Caki2 (cell line): ENCODE measurements around the gene OTUD4. TPM values are rescaled to one million over a fixed set of nuclear protein-coding genes. Genes with fewer than 3 reads are reported as not detected.
A peak's percentile ranks its signal among the peaks of the same experiment; 100 is the strongest.
"Not testable (repeated sequence)": the region's sequence is repeated elsewhere in the genome, so short reads cannot be mapped to it uniquely, and the experiment has no call there.

Experiments
- DNase-seq: peaks from one replicate; pipeline ENCODE4 v3.0.0-alpha.2; 2015; ENCODE audit warnings: low read depth
- in situ Hi-C: cut with HindIII; loops from 2 replicates; pipeline ENCODE4 v1.10.0; 2016; ENCODE audit warnings: low sequenced_read_pairs, low pct_unique_long_range_greater_than_20kb, mixed read lengths
- total RNA-seq: library from RNA; depleted of rRNA; stranded (reverse); fragments of >200 nt; shearing (Covaris generic); gene quantifications from 2 replicates; pipeline ENCODE4 v1.2.3, GENCODE V29; 2014; ENCODE audit warnings: low replicate concordance

OTUD4 gene
- total RNA-seq, 1 experiment from 2014 or later: 9.4 TPM

- DNase-seq: no peak
- in situ Hi-C loops: no loop called here
These were observed 2.6 kb upstream of the OTUD4 start for GRCh38 chr4:145183023-145183422.

GRCh38 chr4:145182222-145182621 lies 1.8 kb upstream of the OTUD4 start:
- in situ Hi-C loops: no loop called here
- no peak for DNase-seq

- DNase-seq: no peak
- in situ Hi-C loops: no loop called here
These were observed 707 bp upstream of the OTUD4 start for GRCh38 chr4:145181091-145181501.

GRCh38 chr4:145179861-145180297 lies 510 bp downstream of the OTUD4 start:
- DNase-seq, in situ Hi-C loops: not testable (repeated sequence)

GRCh38 chr4:145179281-145179860 lies 1.0 kb downstream of the OTUD4 start:
- in situ Hi-C loops: no loop called here
- peak; percentile 53 for DNase-seq

- in situ Hi-C loops: no loop called here
- DNase-seq: peak; percentile 15
These were observed 1.6 kb downstream of the OTUD4 start for GRCh38 chr4:145178740-145179280.

GRCh38 chr4:145177906-145178538 lies 2.4 kb downstream of the OTUD4 start:
- DNase-seq: no peak
- in situ Hi-C loops: no loop called here

- in situ Hi-C loops: no loop called here
- no peak for DNase-seq
These were observed 2.9 kb downstream of the OTUD4 start for GRCh38 chr4:145177511-145177905.

- in situ Hi-C loops: no loop called here
- no peak for DNase-seq
These were observed 3.6 kb downstream of the OTUD4 start for GRCh38 chr4:145176641-145177432.

GRCh38 chr4:145171911-145172310 lies 8.5 kb downstream of the OTUD4 start:
- DNase-seq: no peak
- in situ Hi-C loops: no loop called here

GRCh38 chr4:145170223-145170622 lies 10.2 kb downstream of the OTUD4 start:
- DNase-seq: no peak
- in situ Hi-C loops: no loop called here

- in situ Hi-C loops: no loop called here
- DNase-seq: no peak
These were observed 11.7 kb downstream of the OTUD4 start for GRCh38 chr4:145168581-145169187.

- DNase-seq: no peak
- in situ Hi-C loops: no loop called here
These were observed 12.5 kb downstream of the OTUD4 start for GRCh38 chr4:145167887-145168286.

- in situ Hi-C loops: no loop called here
- DNase-seq: no peak
These were observed 18.8 kb downstream of the OTUD4 start for GRCh38 chr4:145161549-145161948.

GRCh38 chr4:145156986-145157385 lies 23.4 kb downstream of the OTUD4 start:
- in situ Hi-C loops: no loop called here

GRCh38 chr4:145155268-145155870 lies 25.0 kb downstream of the OTUD4 start:
- in situ Hi-C loops: no loop called here

More at GRCh38 chr4:145156986-145157385, 23.4 kb downstream of the OTUD4 start:
- no peak for DNase-seq

GRCh38 chr4:145154573-145154972 lies 25.8 kb downstream of the OTUD4 start:
- DNase-seq: no peak

More at GRCh38 chr4:145155268-145155870, 25.0 kb downstream of the OTUD4 start:
- no peak for DNase-seq

GRCh38 chr4:145153904-145154298 lies 26.5 kb downstream of the OTUD4 start:
- in situ Hi-C loops: no loop called here
- no peak for DNase-seq

More at GRCh38 chr4:145154573-145154972, 25.8 kb downstream of the OTUD4 start:
- in situ Hi-C loops: no loop called here
